ENCODE measurements around the gene UTP15. TPM values are rescaled to one million over a fixed set of nuclear protein-coding genes. Genes with fewer than 3 reads are reported as not detected.

Gene UTP15
- total RNA-seq, 4 donors from 2014 or later, result 10.5 to 35.0 (median 22.4) TPM

GRCh38 chr5:73587923-73588322 is 22.4 kb downstream of the UTP15 start:
- Histone ChIP-seq H3K4me3 (no peak overlapping the region), H3K27ac (no peak overlapping the region), H3K36me3 (no peaks in the 10 kb centered on the region), H3K9me3 (no peaks in the 10 kb centered on the region), H3K27me3 (no peaks in the 10 kb centered on the region), H3K4me1 (peaks cover 0 to 7% (median 0%) of the 10 kb centered on the region in 3 donors)
- WGBS, 2 donors (ENCODE audit: low coverage in 1 of 2), result 13 to 50% methylated on average over 1 of the region's 1 CpG
- no peak for ATAC-seq
- TF ChIP-seq EP300 (IDR thresholded peaks at IDR 0.05) (no peak), POLR2AphosphoS5 (IDR thresholded peaks at IDR 0.05) (no peak), POLR2A (IDR thresholded peaks at IDR 0.05) (no peak), CTCF (IDR thresholded peaks at IDR 0.05) (no peak)

- Histone ChIP-seq H3K4me3 (no peak overlapping the region), H3K4me1 (peaks cover 0 to 7% (median 0%) of the 10 kb centered on the region in 3 donors), H3K27me3 (no peaks in the 10 kb centered on the region), H3K27ac (no peak overlapping the region), H3K36me3 (no peaks in the 10 kb centered on the region), H3K9me3 (no peaks in the 10 kb centered on the region)
- TF ChIP-seq POLR2AphosphoS5 (IDR thresholded peaks at IDR 0.05), result no peak
- TF ChIP-seq EP300 (IDR thresholded peaks at IDR 0.05), result no peak
- TF ChIP-seq CTCF (IDR thresholded peaks at IDR 0.05), result peak; percentile 85 to 95 (median 90)
- TF ChIP-seq POLR2A (IDR thresholded peaks at IDR 0.05), result no peak
- peak; percentile 43 for ATAC-seq
- 44 to 49% methylated on average over 2 to 4 of the region's 4 CpGs for WGBS, 2 donors (ENCODE audit: low coverage in 1 of 2)
Measured at GRCh38 chr5:73591102-73591695, 25.7 kb downstream of the UTP15 start.

GRCh38 chr5:73591698-73592501 is 26.4 kb downstream of the UTP15 start:
- Histone ChIP-seq H3K9me3 (no peaks in the 10 kb centered on the region), H3K4me1 (peaks cover 0 to 7% (median 0%) of the 10 kb centered on the region in 3 donors), H3K27me3 (no peaks in the 10 kb centered on the region), H3K4me3 (no peak overlapping the region), H3K36me3 (no peaks in the 10 kb centered on the region), H3K27ac (no peak overlapping the region)
- TF ChIP-seq POLR2A (IDR thresholded peaks at IDR 0.05) (no peak), POLR2AphosphoS5 (IDR thresholded peaks at IDR 0.05) (no peak), EP300 (IDR thresholded peaks at IDR 0.05) (no peak), CTCF (IDR thresholded peaks at IDR 0.05) (no peak)
- ATAC-seq, result no peak
- 28% methylated on average over 3 to 4 of the region's 4 CpGs for WGBS, 2 donors (ENCODE audit: low coverage in 1 of 2)

GRCh38 chr5:73592551-73592950 is 27.0 kb downstream of the UTP15 start:
- WGBS, 2 donors (ENCODE audit: low coverage in 1 of 2), result 14 to 35% methylated on average over 1 of the region's 1 CpG
- Histone ChIP-seq H3K9me3 (no peaks in the 10 kb centered on the region), H3K4me3 (no peak overlapping the region), H3K4me1 (peaks cover 0 to 7% (median 0%) of the 10 kb centered on the region in 3 donors), H3K27me3 (no peaks in the 10 kb centered on the region), H3K27ac (no peak overlapping the region), H3K36me3 (no peaks in the 10 kb centered on the region)
- ATAC-seq, result no peak
- TF ChIP-seq EP300 (IDR thresholded peaks at IDR 0.05) (no peak), CTCF (IDR thresholded peaks at IDR 0.05) (no peak), POLR2A (IDR thresholded peaks at IDR 0.05) (no peak), POLR2AphosphoS5 (IDR thresholded peaks at IDR 0.05) (no peak)

Data from gastroesophageal sphincter (tissue), 4 donors.